Measurements from ENCODE around the gene SLC6A18.

SLC6A18 gene

DNA sequence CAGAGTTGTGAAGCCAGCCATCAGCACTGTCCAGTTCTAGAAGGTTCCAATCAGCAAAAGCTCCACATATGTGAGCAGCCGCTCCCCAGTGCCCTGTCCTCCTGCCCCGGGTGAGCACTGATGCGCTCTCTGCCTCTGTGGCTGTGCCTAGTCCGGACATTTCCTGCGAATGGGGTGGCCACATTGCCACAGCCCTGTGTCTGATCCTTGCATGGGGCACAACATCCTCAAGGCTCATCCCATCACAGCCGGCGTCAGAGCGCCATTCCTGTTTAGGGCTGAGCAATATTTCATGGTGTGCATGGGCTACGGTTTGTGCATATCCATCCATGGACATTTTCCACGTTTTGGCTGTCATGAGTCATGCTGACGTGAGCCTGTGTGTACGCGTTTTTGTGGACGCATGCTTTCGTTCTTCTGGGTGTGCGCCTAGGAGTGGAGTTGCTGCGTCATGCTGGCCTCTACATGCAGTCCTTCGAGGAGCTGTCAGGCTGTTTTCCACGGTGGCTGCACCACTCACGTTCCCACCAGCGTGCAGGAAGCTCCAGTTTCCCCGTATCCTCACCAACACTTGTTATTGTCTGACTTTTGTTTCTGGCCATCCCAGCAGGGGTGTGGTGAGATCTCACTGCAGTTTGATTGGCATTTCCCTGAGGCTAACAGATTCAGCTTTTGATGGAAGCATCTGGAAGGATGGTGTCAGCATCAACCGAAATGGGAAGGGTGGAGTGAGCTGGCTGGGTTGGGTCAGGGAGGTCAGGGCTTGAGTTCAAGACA, 9.7 kb upstream of the SLC6A18 start:
- H3K4me3 ChIP-seq (ENCODE audit: low read depth in 1 of 5, low read length in 5 of 5): no peak overlapping the region
- no peak overlapping the region for H3K9ac ChIP-seq (ENCODE audit: low read length in 5 of 5)
- H3K27ac ChIP-seq (ENCODE audit: low read depth, low read length): no peak overlapping the region
- peaks cover 0 to 15% (median 10%) of the 10 kb centered on the region in 5 donors for H3K9me3 ChIP-seq (ENCODE audit: control insufficient read depth in 5 of 5, low read length in 5 of 5)
- peaks cover 0 to 17% (median 7%) of the 10 kb centered on the region in 5 donors for H3K27me3 ChIP-seq (ENCODE audit: control insufficient read depth in 5 of 5, insufficient read depth in 4 of 5, low read length in 5 of 5)
- no peaks in the 10 kb centered on the region for H3K36me3 ChIP-seq (ENCODE audit: control insufficient read depth in 5 of 5, insufficient read depth in 5 of 5, low read length in 5 of 5)
- H3K4me1 ChIP-seq (ENCODE audit: control insufficient read depth in 5 of 5, insufficient read depth in 5 of 5, low read length in 5 of 5): no peaks in the 10 kb centered on the region

DNA sequence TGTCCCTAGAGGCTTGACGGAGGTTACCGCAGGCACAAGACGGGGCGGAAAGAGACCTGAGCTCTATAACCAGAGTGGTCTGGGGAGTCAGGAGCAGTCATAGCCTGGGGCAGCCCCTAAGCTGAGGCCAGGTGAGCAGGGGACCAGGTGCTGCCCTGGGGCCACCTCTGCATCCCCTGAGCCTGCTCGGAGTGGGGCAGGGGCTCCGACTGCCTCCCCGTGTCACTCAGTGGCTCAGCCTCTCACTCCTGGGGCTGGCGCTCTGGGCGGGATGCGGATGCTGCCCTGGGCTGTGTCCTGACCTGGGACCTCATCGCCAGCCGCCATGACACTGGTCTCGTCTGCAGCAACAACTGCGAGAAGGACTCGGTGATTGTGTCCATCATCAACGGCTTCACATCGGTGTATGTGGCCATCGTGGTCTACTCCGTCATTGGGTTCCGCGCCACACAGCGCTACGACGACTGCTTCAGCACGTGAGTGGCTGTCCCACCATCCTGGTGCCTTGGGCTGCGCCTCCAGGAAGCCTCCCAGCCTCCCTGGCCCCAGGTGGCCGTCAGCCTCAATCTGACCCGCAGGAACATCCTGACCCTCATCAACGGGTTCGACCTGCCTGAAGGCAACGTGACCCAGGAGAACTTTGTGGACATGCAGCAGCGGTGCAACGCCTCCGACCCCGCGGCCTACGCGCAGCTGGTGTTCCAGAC, 8.8 kb upstream of the SLC6A18 start:
- H3K27ac ChIP-seq (ENCODE audit: low read depth, low read length): no peak overlapping the region
- H3K9me3 ChIP-seq (ENCODE audit: control insufficient read depth in 5 of 5, low read length in 5 of 5): peaks cover 0 to 15% (median 10%) of the 10 kb centered on the region in 5 donors
- H3K4me1 ChIP-seq (ENCODE audit: control insufficient read depth in 5 of 5, insufficient read depth in 5 of 5, low read length in 5 of 5): no peaks in the 10 kb centered on the region
- H3K4me3 ChIP-seq (ENCODE audit: low read depth in 1 of 5, low read length in 5 of 5): no peak overlapping the region
- H3K27me3 ChIP-seq (ENCODE audit: control insufficient read depth in 5 of 5, insufficient read depth in 4 of 5, low read length in 5 of 5): peaks cover 0 to 18% (median 7%) of the 10 kb centered on the region in 5 donors
- H3K9ac ChIP-seq (ENCODE audit: low read length in 5 of 5): no peak overlapping the region
- H3K36me3 ChIP-seq (ENCODE audit: control insufficient read depth in 5 of 5, insufficient read depth in 5 of 5, low read length in 5 of 5): no peaks in the 10 kb centered on the region

DNA sequence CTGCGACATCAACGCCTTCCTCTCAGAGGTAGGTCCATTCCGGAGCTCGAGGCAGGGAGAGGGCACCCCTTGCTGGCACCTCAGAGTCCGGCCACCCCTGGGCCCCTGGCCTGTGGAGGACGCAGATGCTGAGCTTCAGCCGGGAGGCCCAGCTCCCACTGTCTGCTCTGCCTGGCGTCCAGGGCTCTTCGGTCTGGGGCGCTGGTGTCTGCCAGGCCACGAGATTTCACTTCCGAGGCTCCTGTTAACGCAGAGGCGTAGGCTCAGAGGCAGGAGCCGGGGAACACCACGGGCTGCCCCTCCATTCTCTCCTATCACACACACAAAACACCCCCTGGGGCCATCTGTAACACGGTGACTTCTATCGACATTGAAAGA, 8.3 kb upstream of the SLC6A18 start:
- Histone ChIP-seq H3K9me3 (ENCODE audit: control insufficient read depth in 5 of 5, low read length in 5 of 5) (peaks cover 0 to 15% (median 10%) of the 10 kb centered on the region in 5 donors), H3K27ac (ENCODE audit: low read depth, low read length) (no peak overlapping the region), H3K27me3 (ENCODE audit: control insufficient read depth in 5 of 5, insufficient read depth in 4 of 5, low read length in 5 of 5) (peaks cover 0 to 18% (median 7%) of the 10 kb centered on the region in 5 donors), H3K4me3 (ENCODE audit: low read depth in 1 of 5, low read length in 5 of 5) (no peak overlapping the region), H3K36me3 (ENCODE audit: control insufficient read depth in 5 of 5, insufficient read depth in 5 of 5, low read length in 5 of 5) (no peaks in the 10 kb centered on the region), H3K4me1 (ENCODE audit: control insufficient read depth in 5 of 5, insufficient read depth in 5 of 5, low read length in 5 of 5) (peaks cover 0 to under 1% (median 0%) of the 10 kb centered on the region in 5 donors), H3K9ac (ENCODE audit: low read length in 5 of 5) (no peak overlapping the region)

DNA sequence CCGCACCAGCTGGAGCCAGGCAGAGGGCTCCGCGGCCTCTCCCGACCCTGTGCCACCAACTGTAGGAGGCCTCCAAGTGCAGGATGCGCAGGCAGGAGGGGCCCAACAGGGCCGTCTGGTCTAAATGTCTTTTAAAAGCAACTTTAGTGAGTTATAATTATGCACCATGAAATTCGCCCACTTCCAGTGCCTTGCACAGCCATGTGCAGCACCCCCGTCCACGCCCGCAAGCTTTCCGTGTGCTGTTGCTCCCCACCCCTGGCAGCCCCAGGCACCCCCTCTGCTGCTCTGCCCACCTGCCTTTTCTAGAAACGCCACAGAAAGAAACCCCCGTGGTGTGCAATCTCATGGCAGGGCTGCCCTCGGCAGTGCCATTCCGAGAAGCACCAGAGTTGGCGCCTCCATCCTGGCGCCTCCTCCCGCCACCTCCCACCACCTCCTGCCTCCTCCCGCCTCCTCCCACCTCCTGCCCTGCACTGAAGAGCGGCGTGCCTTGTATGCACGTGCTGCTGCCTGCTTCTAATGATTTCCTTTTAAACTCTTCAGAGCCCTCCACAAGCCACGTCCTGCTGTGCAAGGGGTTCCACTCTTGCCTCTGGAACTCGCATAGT, 7.5 kb upstream of the SLC6A18 start:
- Histone ChIP-seq H3K36me3 (ENCODE audit: control insufficient read depth in 5 of 5, insufficient read depth in 5 of 5, low read length in 5 of 5) (no peaks in the 10 kb centered on the region), H3K4me3 (ENCODE audit: low read depth in 1 of 5, low read length in 5 of 5) (no peak overlapping the region), H3K27ac (ENCODE audit: low read depth, low read length) (no peak overlapping the region), H3K9ac (ENCODE audit: low read length in 5 of 5) (no peak overlapping the region), H3K9me3 (ENCODE audit: control insufficient read depth in 5 of 5, low read length in 5 of 5) (peaks cover 0 to 15% (median 11%) of the 10 kb centered on the region in 5 donors), H3K27me3 (ENCODE audit: control insufficient read depth in 5 of 5, insufficient read depth in 4 of 5, low read length in 5 of 5) (peaks cover 0 to 18% (median 7%) of the 10 kb centered on the region in 5 donors), H3K4me1 (ENCODE audit: control insufficient read depth in 5 of 5, insufficient read depth in 5 of 5, low read length in 5 of 5) (peaks cover 0 to 3% (median 0%) of the 10 kb centered on the region in 5 donors)

DNA sequence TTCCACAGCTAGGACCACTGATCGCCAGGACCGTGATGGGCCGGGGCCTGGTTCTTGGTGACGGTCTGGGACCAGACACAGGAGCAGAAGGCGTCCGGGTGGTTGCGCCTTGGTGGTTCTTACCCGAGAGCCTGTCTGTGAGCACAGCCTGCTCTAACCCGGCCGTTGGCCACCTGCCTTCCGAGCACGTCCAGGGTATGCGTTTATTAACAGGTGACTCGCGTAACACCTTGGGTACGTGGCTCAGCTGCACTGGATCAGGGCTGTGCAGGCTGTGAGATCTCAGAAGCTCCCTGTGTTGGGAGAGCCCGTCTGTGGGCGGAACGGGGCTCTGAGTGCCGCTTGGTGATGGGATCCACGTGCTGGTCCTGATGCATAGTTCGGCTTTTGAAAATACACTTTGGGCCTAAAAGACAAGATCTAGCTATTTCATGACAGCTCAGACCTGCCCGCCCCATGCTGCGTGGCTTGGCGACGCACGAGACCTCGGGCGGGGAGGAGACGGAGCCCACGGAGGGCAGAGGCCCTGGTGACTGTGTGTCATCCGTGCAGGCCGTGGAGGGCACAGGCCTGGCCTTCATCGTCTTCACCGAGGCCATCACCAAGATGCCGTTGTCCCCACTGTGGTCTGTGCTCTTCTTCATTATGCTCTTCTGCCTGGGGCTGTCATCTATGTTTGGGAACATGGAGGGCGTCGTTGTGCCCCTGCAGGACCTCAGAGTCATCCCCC, 6.7 kb upstream of the SLC6A18 start:
- Histone ChIP-seq H3K9me3 (ENCODE audit: control insufficient read depth in 5 of 5, low read length in 5 of 5) (peaks cover 0 to 15% (median 11%) of the 10 kb centered on the region in 5 donors), H3K4me1 (ENCODE audit: control insufficient read depth in 5 of 5, insufficient read depth in 5 of 5, low read length in 5 of 5) (peaks cover 0 to 3% (median 0%) of the 10 kb centered on the region in 5 donors), H3K4me3 (ENCODE audit: low read depth in 1 of 5, low read length in 5 of 5) (no peak overlapping the region), H3K27me3 (ENCODE audit: control insufficient read depth in 5 of 5, insufficient read depth in 4 of 5, low read length in 5 of 5) (peaks cover 0 to 18% (median 7%) of the 10 kb centered on the region in 5 donors), H3K9ac (ENCODE audit: low read length in 5 of 5) (no peak overlapping the region), H3K36me3 (ENCODE audit: control insufficient read depth in 5 of 5, insufficient read depth in 5 of 5, low read length in 5 of 5) (no peaks in the 10 kb centered on the region), H3K27ac (ENCODE audit: low read depth, low read length) (no peak overlapping the region)

DNA sequence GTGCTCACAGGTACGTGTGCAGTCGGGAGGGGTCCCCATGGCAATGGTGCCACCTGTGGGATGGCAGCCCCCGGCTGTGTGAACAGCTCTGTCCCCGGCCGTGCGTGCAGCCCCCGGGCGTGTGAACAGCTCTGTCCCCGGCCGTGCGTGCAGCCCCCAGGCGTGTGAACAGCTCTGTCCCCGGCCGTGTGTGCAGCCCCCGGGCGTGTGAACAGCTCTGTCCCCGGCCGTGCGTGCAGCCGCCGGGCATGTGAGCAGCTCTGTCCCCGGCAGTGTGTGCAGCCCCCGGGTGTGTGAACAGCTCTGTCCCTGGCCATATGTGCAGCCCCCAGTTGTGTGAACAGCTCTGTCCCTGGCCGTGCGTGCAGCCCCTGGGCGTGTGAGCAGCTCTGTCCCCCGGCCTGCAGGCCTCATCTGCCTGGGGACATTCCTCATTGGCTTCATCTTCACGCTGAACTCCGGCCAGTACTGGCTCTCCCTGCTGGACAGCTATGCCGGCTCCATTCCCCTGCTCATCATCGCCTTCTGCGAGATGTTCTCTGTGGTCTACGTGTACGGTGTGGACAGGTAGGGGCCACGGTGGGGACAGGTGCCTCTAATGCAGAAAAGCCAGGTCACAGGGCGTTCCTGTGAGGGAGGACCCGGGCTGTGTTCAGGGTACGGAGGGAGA, 5.9 kb upstream of the SLC6A18 start:
- Histone ChIP-seq H3K27ac (ENCODE audit: low read depth, low read length) (no peak overlapping the region), H3K4me1 (ENCODE audit: control insufficient read depth in 5 of 5, insufficient read depth in 5 of 5, low read length in 5 of 5) (peaks cover 0 to 3% (median 0%) of the 10 kb centered on the region in 5 donors), H3K4me3 (ENCODE audit: low read depth in 1 of 5, low read length in 5 of 5) (no peak overlapping the region), H3K9ac (ENCODE audit: low read length in 5 of 5) (no peak overlapping the region), H3K27me3 (ENCODE audit: control insufficient read depth in 5 of 5, insufficient read depth in 4 of 5, low read length in 5 of 5) (peaks cover 0 to 16% (median 5%) of the 10 kb centered on the region in 5 donors), H3K36me3 (ENCODE audit: control insufficient read depth in 5 of 5, insufficient read depth in 5 of 5, low read length in 5 of 5) (no peaks in the 10 kb centered on the region), H3K9me3 (ENCODE audit: control insufficient read depth in 5 of 5, low read length in 5 of 5) (peaks cover 0 to 15% (median 11%) of the 10 kb centered on the region in 5 donors)

- peaks cover 0 to 3% (median 0%) of the 10 kb centered on the region in 5 donors for H3K4me1 ChIP-seq (ENCODE audit: control insufficient read depth in 5 of 5, insufficient read depth in 5 of 5, low read length in 5 of 5)
- no peak overlapping the region for H3K27ac ChIP-seq (ENCODE audit: low read depth, low read length)
- H3K27me3 ChIP-seq (ENCODE audit: control insufficient read depth in 5 of 5, insufficient read depth in 4 of 5, low read length in 5 of 5): peaks cover 0 to 14% (median 10%) of the 10 kb centered on the region in 5 donors
- peaks cover 0 to 15% (median 11%) of the 10 kb centered on the region in 5 donors for H3K9me3 ChIP-seq (ENCODE audit: control insufficient read depth in 5 of 5, low read length in 5 of 5)
- no peaks in the 10 kb centered on the region for H3K36me3 ChIP-seq (ENCODE audit: control insufficient read depth in 5 of 5, insufficient read depth in 5 of 5, low read length in 5 of 5)
- no peak overlapping the region for H3K9ac ChIP-seq (ENCODE audit: low read length in 5 of 5)
- no peak overlapping the region for H3K4me3 ChIP-seq (ENCODE audit: low read depth in 1 of 5, low read length in 5 of 5)
Observed at GRCh38 chr5:1219768-1220100, 5.4 kb upstream of the SLC6A18 start.

DNA sequence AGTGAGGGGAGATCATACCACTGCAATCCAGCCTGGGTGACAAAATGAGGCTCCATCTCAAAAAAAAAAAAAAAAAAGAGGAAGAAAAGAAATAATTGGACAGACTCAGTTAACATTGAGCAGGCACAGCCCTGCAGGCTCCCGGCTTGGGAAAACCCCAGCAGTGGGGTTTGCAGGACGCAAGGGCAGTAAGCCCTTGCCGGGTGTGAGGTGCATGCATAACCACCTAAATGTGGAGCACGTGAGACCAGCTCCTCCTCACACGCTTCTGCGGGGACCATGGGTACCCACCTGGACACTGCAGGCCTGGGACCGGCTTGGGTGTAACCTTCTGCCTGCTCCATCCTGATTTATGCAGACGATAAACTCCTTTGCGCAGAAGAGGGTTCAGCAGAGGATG, 4.8 kb upstream of the SLC6A18 start:
- Histone ChIP-seq H3K27ac (ENCODE audit: low read depth, low read length) (no peak overlapping the region), H3K4me3 (ENCODE audit: low read depth in 1 of 5, low read length in 5 of 5) (no peak overlapping the region), H3K27me3 (ENCODE audit: control insufficient read depth in 5 of 5, insufficient read depth in 4 of 5, low read length in 5 of 5) (peaks cover 0 to 13% (median 10%) of the 10 kb centered on the region in 5 donors), H3K9ac (ENCODE audit: low read length in 5 of 5) (no peak overlapping the region), H3K36me3 (ENCODE audit: control insufficient read depth in 5 of 5, insufficient read depth in 5 of 5, low read length in 5 of 5) (no peaks in the 10 kb centered on the region), H3K4me1 (ENCODE audit: control insufficient read depth in 5 of 5, insufficient read depth in 5 of 5, low read length in 5 of 5) (peaks cover 0 to 3% (median 0%) of the 10 kb centered on the region in 5 donors), H3K9me3 (ENCODE audit: control insufficient read depth in 5 of 5, low read length in 5 of 5) (peaks cover 0 to 13% (median 9%) of the 10 kb centered on the region in 5 donors)

DNA sequence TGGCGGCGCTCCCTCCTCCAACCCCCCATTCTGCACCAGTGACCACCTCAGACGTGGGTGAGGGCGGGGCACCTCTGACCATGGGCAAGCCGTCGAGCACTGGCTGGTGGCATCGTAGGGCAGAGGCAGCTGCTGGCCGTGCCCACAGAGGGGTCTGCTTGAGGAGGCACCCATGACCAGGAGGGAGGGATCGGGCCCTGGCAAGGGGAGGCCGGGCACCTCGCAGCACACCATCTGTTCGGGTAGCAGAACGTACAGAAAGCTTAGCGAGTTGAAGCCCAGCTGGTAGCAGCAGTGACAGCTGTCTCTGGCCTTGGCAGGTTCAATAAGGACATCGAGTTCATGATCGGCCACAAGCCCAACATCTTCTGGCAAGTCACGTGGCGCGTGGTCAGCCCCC, 4.3 kb upstream of the SLC6A18 start:
- Histone ChIP-seq H3K9ac (ENCODE audit: low read length in 5 of 5) (no peak overlapping the region), H3K4me1 (ENCODE audit: control insufficient read depth in 5 of 5, insufficient read depth in 5 of 5, low read length in 5 of 5) (peaks cover 0 to 3% (median 0%) of the 10 kb centered on the region in 5 donors), H3K36me3 (ENCODE audit: control insufficient read depth in 5 of 5, insufficient read depth in 5 of 5, low read length in 5 of 5) (no peaks in the 10 kb centered on the region), H3K9me3 (ENCODE audit: control insufficient read depth in 5 of 5, low read length in 5 of 5) (peaks cover 0 to 8% (median 4%) of the 10 kb centered on the region in 5 donors), H3K27ac (ENCODE audit: low read depth, low read length) (no peak overlapping the region), H3K27me3 (ENCODE audit: control insufficient read depth in 5 of 5, insufficient read depth in 4 of 5, low read length in 5 of 5) (peaks cover 3 to 13% (median 10%) of the 10 kb centered on the region in 5 donors), H3K4me3 (ENCODE audit: low read depth in 1 of 5, low read length in 5 of 5) (no peak overlapping the region)
